ENCODE measurements around the gene ASB2.

The ASB2 gene, protein sequence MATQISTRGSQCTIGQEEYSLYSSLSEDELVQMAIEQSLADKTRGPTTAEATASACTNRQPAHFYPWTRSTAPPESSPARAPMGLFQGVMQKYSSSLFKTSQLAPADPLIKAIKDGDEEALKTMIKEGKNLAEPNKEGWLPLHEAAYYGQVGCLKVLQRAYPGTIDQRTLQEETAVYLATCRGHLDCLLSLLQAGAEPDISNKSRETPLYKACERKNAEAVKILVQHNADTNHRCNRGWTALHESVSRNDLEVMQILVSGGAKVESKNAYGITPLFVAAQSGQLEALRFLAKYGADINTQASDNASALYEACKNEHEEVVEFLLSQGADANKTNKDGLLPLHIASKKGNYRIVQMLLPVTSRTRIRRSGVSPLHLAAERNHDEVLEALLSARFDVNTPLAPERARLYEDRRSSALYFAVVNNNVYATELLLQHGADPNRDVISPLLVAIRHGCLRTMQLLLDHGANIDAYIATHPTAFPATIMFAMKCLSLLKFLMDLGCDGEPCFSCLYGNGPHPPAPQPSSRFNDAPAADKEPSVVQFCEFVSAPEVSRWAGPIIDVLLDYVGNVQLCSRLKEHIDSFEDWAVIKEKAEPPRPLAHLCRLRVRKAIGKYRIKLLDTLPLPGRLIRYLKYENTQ

DNA sequence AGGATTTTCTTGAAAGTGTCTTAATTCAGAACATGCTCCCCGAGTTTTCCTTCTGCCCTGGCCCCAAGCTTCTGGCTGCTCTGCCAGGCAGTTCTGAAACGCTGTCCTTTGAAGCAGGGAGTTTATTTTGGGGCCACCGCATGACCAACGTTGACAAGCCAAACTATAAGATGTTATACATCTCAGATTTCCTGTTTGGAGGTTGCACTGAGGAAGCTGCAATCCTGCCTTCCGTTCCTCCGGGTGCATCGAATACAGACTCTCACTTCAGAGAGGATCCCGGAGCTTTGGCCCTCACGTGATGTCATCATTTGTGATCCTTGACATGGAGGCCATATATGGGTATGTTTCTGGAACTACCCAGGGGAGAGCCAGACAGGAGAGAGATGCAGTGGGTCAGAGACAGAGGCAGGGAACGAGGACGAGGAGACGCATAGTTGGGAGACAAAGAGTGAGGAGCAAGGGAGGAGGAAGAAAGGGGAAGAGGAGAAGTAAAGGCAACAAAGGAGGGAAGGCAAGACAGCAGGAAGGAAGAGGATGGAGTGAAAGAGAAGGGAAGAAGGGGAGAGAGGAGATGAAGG is at the start of gene ASB2:
Gene ASB2, minus strand, starts transcription at position 94 of the 581 bp plus-strand sequence. CDS start 12,031 bp downstream, outside the sequence.
- DNase-seq, result no peak

GRCh38 chr14:94025720-94026119 is 49.4 kb upstream of the ASB2 start:
- no peak for DNase-seq

GRCh38 chr14:94024549-94024948 is 48.2 kb upstream of the ASB2 start:
- DNase-seq, result no peak

- DNase-seq, result no peak
These were observed 46.4 kb upstream of the ASB2 start for GRCh38 chr14:94022532-94023411.

GRCh38 chr14:94021416-94022157 is 45.2 kb upstream of the ASB2 start:
- DNase-seq, result no peak

DNA sequence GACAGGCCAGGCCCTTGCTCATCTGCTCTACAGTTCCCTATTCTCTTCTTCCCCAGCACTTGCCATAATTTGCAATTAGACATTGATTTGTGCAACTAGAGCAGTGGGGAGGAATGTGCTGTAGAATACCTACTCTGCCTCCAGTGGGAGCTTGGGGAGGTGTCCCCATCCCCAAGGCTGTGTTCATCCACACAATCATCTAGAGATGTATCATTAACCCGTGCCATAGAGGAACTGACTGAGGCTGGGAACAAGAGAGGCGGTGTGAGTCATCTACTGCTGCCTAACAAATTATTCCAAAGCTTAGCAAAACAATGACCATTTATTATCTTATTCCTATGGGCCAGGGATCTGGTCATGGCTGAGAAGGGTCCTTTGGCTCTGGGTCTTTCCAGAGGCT is 44.6 kb upstream of the ASB2 start:
- DNase-seq, result no peak

GRCh38 chr14:94020267-94020666 is 43.9 kb upstream of the ASB2 start:
- DNase-seq, result no peak

- no peak for DNase-seq
These were observed 43.0 kb upstream of the ASB2 start for GRCh38 chr14:94019329-94019728.

GRCh38 chr14:94018308-94018707 is 41.9 kb upstream of the ASB2 start:
- no peak for DNase-seq

DNA sequence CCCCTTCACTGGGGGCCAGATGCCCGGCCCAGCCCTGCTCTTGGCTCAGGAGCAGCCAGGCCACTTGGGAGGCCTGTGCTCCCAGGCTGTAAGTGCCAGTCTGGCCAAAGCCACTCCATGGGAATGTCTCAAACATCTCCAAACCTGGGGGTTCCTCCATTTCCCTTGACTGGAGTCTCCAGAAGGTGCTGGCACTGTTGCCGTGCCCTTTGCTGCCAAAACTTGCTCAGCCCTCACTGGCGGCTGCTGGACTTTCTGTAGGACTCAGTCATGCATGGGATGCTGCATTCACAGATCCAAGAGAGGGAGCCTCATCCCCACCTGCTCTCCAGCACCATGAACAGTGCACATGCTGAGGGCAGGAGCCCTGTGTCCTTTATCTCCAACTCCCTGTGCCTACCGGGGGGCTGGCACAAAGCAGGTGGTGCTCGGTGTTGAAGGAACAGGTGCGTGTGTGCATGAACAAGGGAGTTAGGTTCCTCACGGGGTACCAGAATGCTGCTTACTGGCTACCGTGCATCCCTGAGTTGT is 40.1 kb upstream of the ASB2 start:
- DNase-seq, result no peak

GRCh38 chr14:94015223-94015622 is 38.9 kb upstream of the ASB2 start:
- no peak for DNase-seq

DNA sequence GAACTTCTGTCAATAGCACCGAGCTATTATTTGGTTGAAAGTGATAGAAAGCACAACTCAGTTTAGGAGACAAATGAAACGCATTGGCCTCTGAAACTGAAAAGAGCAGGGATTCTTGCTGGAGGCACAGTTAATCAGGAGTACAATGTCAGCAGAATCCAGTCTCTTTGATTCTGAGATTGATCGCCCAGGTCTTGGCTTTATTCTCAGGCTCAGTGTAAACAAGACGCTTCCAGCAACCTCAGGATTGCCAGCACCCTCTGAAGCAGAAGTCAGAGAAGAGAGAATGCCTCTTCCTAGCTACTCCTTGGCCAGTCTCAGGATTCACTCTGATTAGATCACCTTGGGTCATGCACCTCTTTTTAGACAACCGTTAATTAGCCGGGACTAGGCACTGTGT is 38.0 kb upstream of the ASB2 start:
- DNase-seq, result no peak

- DNase-seq, result peak; percentile 21
These were observed 35.4 kb upstream of the ASB2 start for GRCh38 chr14:94011795-94012194.

DNA sequence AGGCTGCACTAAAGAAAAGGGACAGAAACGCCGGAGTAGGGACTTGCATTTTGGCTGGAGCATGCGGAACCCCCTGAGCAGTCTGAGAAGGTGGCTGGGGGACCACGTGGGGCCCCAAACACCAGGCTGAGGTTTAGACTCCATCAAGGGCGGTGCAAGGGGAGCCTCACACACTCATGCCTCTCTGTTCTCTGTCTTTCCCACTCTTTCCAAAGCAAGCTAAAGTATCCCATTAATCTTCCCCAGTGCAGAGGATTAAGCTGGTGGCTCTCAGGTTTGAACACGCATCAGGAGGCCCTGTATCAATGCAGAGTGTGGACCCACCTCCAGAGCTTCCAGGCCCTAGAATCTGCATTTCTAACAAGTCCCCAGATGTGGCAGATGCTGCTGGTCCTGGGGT is 34.3 kb upstream of the ASB2 start:
- DNase-seq, result no peak

GRCh38 chr14:94009767-94010166 is 33.4 kb upstream of the ASB2 start:
- no peak for DNase-seq

- no peak for DNase-seq
These were observed 31.9 kb upstream of the ASB2 start for GRCh38 chr14:94008234-94008633.

- DNase-seq, result no peak
These were observed 29.1 kb upstream of the ASB2 start for GRCh38 chr14:94005324-94006073.

GRCh38 chr14:94004015-94004414 is 27.6 kb upstream of the ASB2 start:
- no peak for DNase-seq

DNA sequence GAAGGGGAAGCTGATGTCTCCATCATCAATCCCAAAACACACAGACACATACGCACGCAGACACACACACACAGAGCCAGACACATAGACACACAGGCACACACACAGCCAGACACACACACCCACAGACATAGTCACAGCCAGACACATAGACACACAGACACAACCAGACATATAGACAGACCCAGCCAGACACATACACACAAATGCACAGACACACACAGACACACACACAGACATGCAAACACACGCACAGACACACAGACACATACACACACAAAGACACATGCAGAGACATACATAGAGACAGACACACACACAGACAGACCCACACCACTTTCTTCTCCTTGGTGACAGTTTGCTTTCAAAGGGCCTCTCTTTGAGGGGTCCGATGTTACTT is 27.0 kb upstream of the ASB2 start:
- no peak for DNase-seq

GRCh38 chr14:94001501-94002396 is 25.4 kb upstream of the ASB2 start:
- DNase-seq, result peak; percentile 71
